ENCODE data around the gene RNPS1.
A peak's percentile ranks its signal among the peaks of the same experiment; 100 is the strongest.

The RNPS1 gene

GRCh38 chr16:2267913-2268666, at the start of gene RNPS1:
Gene RNPS1 (minus strand): TSS chr16:2268126. CDS start chr16:2264643, 3,483 bp downstream.
- no peak for TF ChIP-seq CTCF (IDR thresholded peaks at IDR 0.05; ENCODE audit: insufficient read depth, missing control alignments)
- DNase-seq (ENCODE audit: insufficient read length, low spot score): peak; percentile 98
- no peak for FAIRE-seq

DNA sequence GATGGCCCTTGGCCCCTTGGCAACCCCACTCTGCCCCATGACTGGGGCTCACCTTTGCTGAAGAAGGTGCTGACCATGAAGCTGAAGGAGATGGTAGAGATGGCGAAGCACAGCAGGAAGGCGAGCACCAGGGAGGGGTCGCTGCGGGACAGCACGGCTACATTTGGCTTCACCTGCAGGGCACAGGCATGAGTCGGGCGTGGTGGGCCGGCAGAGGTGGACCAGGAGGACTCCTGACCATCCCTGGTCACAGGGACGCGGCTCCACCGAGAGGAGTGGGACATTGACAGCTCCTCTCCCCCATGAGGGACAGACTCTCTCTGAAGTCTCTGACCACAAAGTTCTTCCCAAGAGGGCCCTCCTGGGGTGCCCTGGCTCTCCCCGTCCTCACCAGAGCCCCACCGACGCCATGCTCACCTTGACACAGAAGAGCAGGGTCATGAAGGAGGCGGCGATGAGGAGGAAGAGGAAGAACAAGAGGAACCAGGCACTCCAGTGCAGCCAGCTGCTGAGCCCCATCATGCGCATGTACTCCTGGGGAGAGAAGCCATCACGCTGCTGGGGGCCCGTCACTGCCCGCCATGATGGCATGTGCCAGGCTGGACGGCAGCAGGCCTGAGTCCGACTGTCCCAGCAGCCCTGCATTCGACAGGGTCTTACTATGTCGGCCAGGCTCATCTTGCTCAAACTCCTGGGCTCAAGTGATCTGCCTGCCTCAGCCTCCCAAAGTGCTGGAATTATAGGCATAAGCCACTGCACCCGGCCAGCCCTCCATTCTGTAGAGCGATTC, 49.5 kb upstream of the RNPS1 start:
- DNase-seq (ENCODE audit: insufficient read length, low spot score) (no peak), FAIRE-seq (no peak)
- TF ChIP-seq CTCF (IDR thresholded peaks at IDR 0.05; ENCODE audit: insufficient read depth, missing control alignments): no peak

GRCh38 chr16:2308089-2308962, 40.4 kb upstream of the RNPS1 start:
- TF ChIP-seq CTCF (IDR thresholded peaks at IDR 0.05; ENCODE audit: insufficient read depth, missing control alignments): no peak
- no peak for FAIRE-seq
- DNase-seq (ENCODE audit: insufficient read length, low spot score): no peak

DNA sequence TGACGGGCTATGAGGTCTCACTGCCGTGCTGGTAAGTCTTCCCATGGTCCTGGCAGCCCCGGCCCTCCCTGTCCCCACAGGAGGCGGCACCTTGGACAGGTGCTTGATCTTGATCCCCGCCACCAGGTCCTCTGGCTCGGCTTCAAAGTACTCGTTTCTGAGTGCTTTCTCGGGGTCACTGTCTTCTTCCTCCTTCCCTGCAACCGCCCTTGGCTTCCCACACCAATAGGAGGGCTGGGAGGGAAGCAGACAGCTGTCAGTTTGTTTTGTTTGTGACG, 31.9 kb upstream of the RNPS1 start:
- TF ChIP-seq CTCF (IDR thresholded peaks at IDR 0.05; ENCODE audit: insufficient read depth, missing control alignments): no peak
- FAIRE-seq (no peak), DNase-seq (ENCODE audit: insufficient read length, low spot score) (no peak)

- FAIRE-seq (no peak), DNase-seq (ENCODE audit: insufficient read length, low spot score) (no peak)
- TF ChIP-seq CTCF (IDR thresholded peaks at IDR 0.05; ENCODE audit: insufficient read depth, missing control alignments): no peak
These were observed 31.4 kb upstream of the RNPS1 start for GRCh38 chr16:2299121-2299914.

DNA sequence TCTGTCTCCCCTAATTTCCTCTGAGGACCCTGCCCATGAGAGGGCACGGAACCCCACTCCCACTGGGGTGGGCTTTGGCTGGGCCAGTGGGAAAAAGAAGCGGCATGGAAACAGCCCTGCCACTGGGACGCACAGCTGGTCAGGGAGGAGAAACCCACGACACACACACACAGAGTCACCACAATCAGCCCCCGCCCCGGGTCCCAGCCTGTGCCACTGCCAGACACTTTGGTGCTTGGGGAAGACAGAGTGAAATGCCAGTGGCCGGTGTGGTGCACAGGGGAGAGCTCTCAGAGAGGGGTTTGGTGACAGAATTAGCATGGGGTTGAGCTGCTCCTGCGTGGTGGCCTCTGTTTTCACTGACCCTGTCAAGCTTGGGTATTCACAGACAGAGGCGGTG, 30.7 kb upstream of the RNPS1 start:
- no peak for FAIRE-seq
- DNase-seq (ENCODE audit: insufficient read length, low spot score): no peak
- no peak for TF ChIP-seq CTCF (IDR thresholded peaks at IDR 0.05; ENCODE audit: insufficient read depth, missing control alignments)
